Activated naive CD8-positive, alpha-beta T cell treated with anti-CD3 and anti-CD28 coated beads, Interleukin-2, amount 50 U/mL, for 16 hours (primary cell): ENCODE results near the gene TOR2A.
"Not testable (repeated sequence)": the region's sequence is repeated elsewhere in the genome, so short reads cannot be mapped to it uniquely, and the experiment has no call there.

Experiments
- DNase-seq: peaks from one replicate; pipeline ENCODE4 v3.0.0-alpha.2; 2020; ENCODE audit warnings: low read depth, low spot score

Gene TOR2A

GRCh38 chr9:127769101-127769500 lies 34.0 kb upstream of the TOR2A start:
- no peak for DNase-seq

- DNase-seq, result no peak
Measured at GRCh38 chr9:127768698-127769097, 33.6 kb upstream of the TOR2A start.

DNA sequence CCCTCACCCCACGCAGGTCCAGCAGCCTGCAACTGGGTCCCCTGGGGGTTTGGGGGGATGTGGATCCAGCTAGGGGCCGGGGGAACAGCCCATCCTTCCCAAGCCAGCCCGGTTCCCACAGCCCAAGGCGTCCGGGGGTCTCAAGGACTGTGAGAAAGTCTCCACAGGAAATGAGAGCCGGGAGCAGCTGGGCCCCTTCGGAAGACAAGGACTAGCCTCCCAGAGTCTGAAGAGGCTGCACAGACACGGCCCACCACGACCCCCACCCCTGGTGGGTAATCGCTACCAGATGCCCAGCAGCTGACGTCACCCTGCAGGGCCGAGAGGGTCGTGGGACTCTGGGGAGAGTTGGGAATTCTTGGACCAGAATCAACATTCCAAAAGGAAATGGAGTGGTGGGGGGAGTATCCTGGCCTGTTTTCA lies 32.8 kb upstream of the TOR2A start:
- DNase-seq, result no peak

DNA sequence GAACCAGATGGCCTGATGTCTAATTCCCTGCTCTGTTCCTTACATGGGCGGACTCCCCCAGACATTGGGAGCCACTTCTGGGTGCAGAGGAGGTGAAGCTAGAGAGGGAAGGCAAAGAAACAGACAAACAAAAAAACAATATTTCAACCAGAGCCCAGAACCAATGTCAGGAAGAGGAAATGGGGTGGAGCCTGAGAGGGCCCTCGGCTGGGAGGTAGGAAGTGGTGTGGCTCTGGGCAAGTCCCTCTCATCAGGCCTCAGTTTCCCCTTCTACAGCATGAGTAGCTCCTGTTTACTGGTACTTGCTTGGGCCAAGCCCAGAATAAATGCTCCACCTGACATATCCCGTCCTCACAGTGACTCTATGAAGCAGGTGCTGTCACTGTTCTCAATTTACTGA lies 32.3 kb upstream of the TOR2A start:
- no peak for DNase-seq

DNA sequence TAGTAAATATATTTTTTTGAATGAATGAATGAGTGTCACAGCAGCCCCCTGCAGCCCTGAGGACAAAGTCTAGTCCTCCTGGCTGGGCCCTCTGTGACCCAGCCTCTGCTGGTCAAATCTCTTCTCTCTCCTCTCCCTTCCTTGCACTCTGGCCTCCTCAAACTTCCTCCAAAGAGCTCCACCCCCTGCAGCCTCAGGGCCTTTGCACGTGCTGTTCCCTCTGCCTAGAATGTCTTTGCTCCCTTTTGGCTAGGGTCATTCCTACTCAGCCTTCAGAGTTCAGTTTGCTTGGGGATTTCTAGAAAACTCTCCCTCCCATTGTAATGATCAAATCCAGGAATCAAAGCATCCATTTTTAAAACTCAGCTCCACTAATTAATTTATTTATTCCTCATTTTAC lies 30.3 kb upstream of the TOR2A start:
- DNase-seq, result no peak

DNA sequence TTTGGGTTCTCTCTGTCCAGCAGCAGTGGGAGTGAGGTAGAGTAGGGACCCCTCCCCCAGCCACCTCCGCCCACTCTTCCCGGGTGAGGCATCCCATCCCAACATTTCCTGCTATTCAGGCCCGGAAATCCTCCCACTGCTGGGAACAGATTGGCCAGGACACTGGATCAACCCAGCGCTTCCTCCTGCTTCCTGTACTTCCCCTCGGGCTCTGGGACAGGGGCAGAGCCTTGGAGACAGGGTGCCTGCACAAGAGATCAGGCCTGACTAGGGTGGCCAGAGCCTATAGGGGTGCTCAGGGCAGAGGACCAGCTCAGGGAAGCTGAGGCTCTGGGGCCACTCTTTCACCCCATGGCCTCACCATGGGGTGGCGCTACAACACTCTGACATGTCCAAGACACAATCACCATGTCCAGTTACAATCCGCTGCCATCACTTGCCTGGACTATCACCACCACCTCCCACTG lies 28.9 kb upstream of the TOR2A start:
- no peak for DNase-seq

DNA sequence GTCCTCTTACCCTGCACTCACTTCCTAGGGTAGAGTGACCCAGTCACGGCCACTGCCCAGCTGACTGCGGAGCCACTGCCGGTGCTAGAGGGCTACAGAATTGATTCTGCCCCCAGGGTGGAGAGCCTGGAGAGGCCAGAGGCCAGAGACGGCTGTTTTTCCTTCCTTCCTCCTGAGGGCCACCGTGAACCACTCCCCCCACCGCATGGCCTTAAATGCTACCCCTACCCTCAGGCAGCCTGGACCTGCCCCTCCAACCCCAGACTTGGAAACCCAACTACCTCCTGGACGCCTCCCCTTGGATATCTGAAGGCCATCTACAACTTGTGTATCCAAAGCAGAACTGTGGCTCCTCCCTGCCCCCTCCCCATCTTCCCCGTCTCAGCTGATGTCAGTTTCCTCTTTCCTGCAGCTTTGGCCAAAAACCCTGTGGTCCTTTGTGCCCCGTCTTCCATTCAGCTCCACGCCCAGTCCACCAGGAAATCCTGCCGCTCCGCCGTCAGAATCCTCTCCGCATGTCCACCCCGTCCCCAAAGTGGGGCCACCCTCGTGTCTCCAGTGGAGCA lies 27.1 kb upstream of the TOR2A start:
- no peak for DNase-seq

DNA sequence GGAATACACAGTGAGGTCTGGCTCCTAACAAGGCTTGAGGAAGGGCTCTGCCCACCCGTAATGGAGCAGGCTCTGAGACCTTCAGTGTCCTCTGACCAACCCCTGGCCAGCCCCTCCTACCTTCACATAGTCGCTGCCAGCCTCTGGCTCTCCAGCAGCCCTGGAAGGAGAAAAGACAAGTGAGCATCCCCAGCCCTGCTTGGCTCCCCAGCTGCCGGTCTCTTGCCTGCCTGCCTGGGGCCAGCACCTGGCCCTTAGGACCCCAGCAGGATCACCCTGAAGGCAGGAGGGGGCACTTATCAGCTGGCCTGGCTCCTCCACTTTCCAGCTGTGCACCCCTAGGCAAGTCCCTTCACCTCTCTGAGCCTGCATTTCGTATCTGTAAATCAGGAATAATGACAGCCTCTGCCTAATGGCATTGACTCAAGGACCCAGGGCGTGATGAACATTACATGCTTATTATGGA lies 26.4 kb upstream of the TOR2A start:
- DNase-seq, result no peak

- DNase-seq, result no peak
Measured at GRCh38 chr9:127761061-127761460, 26.0 kb upstream of the TOR2A start.

- no peak for DNase-seq
Measured at GRCh38 chr9:127758843-127759242, 23.7 kb upstream of the TOR2A start.

DNA sequence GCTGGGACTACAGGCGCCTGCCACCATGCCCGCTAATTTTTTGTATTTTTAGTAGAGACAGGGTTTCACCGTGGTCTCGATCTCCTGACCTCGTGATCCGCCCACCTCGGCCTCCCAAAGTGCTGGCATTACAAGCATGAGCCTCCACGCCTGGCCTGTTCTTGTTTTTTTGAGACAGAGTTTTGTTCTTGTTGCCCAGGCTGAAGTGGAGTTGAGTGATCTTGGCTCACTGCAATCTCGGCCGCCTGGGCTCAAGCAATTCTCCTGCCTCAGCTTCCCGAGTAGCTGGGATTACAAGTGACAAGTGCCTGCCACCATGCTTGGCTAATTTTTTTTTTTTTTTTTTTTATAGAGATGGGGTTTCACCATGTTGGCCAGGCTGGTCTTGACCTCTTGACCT lies 21.7 kb upstream of the TOR2A start:
- DNase-seq, result not testable (repeated sequence)

DNA sequence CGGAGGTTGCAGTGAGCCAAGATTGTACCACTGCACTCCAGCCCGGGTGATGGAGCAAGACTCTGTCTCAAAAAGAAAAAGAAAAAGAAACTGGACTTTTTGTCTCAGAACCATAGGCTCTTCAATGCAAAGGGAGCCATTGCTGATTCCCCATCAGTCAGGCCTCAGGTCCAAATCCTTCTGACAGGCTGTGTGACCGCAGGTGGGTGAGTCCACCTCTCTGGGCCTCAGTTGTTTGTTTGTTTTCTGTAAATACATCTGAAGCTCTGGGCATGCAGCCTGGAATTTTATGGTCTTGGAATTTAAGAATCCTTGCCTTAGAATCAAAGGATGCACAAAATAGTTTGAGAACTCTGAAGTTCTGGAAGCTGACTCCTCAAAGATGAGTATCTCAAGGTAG lies 21.1 kb upstream of the TOR2A start:
- no peak for DNase-seq

DNA sequence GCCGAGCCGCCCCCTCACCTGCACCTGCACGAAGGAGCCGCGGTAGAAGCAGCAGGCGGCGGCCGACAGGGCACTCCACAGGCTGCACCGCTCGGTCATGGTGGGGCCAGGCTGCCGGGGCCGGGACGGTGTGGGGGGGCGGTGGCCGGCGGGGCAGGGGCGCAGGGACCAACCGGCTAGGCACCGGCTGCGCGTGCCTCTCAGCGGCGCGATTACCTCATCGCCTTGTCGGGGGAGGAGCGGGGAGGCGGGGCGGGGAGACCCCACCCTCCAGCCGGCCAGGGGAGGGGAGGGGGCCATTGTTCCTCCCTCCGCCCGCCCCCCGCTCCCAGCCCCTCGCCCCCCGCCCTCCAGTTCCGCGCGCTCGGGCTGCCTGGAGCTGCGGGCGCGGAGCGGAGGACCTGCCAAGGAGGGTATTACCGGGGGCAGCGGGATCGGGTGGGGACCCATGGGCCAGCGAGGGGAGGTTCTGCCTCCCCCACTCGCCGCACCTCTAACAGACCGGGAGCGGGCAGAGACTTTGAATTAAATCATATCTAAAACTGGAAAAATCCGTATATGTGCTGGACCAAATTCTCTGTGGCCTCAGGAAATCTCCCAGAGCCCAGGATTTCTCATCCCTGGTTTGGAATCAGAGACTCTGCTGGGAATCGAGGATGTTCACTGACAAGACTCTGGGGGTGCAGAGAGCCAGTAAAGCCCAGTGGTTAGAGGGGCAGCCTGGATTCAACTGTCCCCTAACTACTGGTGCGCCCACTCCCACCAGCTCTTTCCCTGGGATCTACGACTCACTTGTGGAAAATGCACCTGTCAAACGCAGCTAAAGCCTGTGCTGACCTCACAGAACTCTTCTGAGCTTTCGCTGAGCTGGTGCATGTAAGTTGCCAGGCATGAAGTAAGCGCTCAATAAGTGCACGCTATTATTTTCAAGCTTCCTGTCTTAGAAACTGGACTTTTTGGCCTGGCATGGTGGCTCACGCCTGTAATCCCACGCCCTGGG lies 20.3 kb upstream of the TOR2A start:
- no peak for DNase-seq

GRCh38 chr9:127754099-127755060 lies 19.3 kb upstream of the TOR2A start:
- no peak for DNase-seq

DNA sequence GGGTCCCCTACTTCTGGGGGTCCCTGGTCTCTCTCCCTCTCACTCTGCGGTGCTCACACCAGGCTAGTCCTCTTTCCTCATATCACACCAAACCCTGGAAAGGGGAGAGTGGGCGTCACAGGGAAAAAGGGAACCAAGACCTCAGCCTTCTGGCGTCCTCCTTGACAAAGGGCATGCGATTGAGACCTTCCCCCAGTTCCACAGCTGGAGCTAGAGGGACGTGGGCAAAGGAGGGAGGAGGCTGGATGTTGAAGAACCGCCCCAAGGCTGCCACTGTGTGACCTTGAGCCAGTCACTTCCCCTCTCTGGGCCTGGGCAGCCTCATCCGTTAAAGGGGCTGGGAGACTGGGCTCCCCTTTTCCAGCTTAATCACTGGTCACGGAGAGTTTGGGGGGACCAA lies 18.5 kb upstream of the TOR2A start:
- no peak for DNase-seq

DNA sequence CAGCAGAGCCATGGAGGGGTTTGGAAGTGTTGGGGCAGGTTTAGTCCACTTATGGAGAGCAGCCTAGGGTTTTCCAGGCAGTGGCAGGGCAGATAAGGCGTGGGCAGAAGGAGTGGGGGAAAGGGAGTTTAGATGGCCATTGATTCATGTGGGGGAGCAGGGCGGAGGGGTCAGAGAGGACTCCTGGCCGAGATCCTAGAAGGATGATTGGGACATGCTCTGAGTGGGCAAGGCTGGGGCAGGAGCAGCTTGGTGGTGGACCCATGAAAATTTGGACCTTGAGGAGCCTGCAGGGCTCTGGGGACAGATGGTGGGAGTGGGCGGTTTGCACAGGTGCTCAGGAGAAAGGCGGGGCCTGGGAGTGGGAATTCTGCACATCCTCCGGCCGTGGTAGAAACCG lies 18.1 kb upstream of the TOR2A start:
- DNase-seq, result no peak

GRCh38 chr9:127751269-127752054 lies 16.4 kb upstream of the TOR2A start:
- no peak for DNase-seq

DNA sequence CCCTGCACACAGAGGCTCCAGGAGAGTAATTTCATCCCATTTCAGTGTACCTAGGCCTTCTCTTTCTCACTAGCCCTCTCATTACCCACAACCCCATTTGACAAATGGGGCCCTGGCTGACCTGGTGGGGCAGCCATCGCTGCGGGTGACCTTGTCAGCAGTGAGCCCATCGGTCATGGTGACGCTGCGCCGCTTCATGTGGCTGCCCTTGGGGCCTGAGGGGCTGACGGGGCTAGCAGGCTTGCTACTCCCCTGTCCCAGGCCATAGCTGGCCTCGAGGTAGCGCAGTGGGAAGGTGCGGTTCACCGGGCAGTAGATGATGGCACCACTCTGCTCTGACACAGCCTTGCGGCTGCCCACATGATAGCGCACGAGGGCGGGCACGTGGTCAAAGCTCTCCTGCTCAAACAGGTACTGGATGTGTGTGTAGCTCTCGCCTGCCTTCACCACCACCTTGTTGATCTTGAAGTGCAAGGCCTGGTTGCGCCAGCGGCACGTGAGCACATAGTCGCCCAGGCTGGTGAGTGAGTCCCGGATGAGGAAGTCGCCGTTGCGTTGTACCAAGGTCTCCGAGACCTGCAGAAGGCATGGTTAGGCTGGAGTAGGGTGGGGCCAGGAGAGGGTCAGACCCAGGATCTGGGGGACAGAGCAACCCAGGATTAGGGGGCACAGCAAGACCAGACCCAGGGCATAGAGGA lies 14.1 kb upstream of the TOR2A start:
- no peak for DNase-seq

DNA sequence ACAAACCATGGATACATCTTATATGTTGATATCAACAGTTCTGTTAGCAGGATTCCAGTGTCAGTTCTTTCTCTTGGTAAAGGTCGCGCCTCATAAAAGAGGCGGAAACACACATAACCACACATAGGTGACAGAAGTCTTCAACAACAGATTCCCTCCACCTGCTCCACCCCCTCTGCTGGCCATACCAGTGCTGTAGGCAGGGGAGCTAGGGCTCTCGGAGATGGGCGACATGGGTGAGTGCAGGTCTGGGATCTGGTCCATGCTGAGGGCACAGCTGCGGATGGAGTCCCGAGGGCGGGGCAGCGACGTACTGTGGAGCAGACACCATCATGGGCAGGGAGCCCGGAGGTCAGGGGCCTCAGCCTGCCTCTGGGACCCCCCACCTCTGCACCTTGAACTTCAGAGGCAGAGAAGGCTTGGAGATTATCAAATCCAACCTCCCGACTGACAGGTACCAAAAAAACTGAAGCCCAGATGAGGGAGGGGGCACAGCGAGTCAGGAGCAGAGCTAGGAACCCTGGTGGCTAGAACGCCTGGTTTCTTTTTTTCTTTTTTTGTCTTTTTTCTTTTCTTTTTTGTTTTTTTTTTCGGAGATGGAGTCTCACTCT lies 12.0 kb upstream of the TOR2A start:
- DNase-seq, result no peak
